ENCODE data around the gene TMEM181. TPM values are rescaled to one million over a fixed set of nuclear protein-coding genes. Genes with fewer than 3 reads are reported as not detected.
A peak's percentile ranks its signal among the peaks of the same experiment; 100 is the strongest.

Gene TMEM181, protein sequence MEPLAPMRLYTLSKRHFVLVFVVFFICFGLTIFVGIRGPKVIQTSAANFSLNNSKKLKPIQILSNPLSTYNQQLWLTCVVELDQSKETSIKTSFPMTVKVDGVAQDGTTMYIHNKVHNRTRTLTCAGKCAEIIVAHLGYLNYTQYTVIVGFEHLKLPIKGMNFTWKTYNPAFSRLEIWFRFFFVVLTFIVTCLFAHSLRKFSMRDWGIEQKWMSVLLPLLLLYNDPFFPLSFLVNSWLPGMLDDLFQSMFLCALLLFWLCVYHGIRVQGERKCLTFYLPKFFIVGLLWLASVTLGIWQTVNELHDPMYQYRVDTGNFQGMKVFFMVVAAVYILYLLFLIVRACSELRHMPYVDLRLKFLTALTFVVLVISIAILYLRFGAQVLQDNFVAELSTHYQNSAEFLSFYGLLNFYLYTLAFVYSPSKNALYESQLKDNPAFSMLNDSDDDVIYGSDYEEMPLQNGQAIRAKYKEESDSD
- total RNA-seq (ENCODE audit: low replicate concordance), result 20.8 and 27.3 TPM in 2 replicates

DNA sequence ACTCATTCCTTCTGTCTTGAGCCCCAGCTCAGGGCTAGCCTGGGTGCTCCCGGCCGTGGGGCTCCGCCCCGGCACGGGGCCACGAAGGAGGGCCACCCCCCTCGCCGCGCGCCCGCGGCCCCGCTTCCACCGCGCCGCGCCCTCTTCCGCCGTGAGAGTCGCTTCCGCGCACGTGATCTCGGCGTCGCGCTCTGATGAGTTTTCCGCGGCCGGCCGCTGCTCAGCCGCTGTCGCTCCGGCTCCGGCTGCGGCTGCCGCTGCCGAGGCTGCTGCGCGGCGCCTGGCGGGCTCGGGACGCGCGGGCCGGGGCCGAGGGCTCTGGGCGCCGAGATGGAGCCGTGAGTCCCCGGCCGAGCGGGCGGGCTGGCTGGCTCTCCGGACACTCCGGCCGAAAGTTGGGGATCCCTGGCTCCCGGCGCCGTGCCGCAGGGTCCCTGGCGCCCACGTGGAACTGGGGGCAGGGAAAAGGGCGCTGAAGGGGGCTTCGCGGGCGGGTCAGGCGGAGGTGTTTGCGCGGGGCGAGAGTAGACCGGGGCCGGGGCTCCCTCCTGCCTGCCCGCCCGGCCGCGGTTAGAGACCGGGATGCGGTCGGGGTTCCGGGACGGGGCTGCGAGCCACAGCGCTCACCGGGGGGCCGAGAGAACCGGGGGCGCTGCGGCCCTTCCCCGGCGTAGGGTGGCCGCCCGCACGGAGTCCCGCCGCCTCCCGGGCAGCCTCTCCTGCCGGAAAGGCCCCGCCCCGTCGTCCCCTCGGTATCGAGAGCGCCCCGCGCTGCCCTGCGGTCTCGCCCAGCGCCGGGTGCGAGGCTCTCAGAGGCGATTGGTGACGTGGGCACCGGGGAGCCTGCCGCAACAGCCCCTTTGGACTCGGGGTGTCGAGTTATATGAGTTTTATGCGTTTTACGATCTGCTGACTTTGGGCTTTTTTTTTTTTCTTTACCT lies at the start of gene TMEM181:
Gene TMEM181, plus strand, starts transcription at position 197 of the 941 bp plus-strand sequence. Its CDS starts 134 bp downstream, at position 331.
- H3K27me3 ChIP-seq, result no peaks in the 10 kb centered on the region
- peak within 1 kb of the TSS; percentile 93 for H2AFZ ChIP-seq (replicated peaks)
- peak within 1 kb of the TSS; percentile 92 for H3K4me2 ChIP-seq
- no peak within 1 kb of the TSS for H3K27ac ChIP-seq
- H3K9me3 ChIP-seq (ENCODE audit: low read depth), result no peaks in the 10 kb centered on the region
- DNase-seq (ENCODE audit: low spot score), result peak; percentile 92
- peaks cover 17% of the 10 kb centered on the region for H3F3A ChIP-seq (ENCODE audit: low read depth)
- no peaks in the 10 kb centered on the region for H3K36me3 ChIP-seq
- Mint-ChIP-seq H3K4me3 (peak within 1 kb of the TSS; percentile 94), H3K27ac (peak within 1 kb of the TSS; percentile 66), H3K9me3 (no peaks in the 10 kb centered on the region), H3K27me3 (ENCODE audit: insufficient read depth, low read depth) (no peaks in the 10 kb centered on the region), H3K4me1 (peaks cover 30% of the 10 kb centered on the region), H3K36me3 (no peaks in the 10 kb centered on the region)
- TF ChIP-seq, protein P1, sequence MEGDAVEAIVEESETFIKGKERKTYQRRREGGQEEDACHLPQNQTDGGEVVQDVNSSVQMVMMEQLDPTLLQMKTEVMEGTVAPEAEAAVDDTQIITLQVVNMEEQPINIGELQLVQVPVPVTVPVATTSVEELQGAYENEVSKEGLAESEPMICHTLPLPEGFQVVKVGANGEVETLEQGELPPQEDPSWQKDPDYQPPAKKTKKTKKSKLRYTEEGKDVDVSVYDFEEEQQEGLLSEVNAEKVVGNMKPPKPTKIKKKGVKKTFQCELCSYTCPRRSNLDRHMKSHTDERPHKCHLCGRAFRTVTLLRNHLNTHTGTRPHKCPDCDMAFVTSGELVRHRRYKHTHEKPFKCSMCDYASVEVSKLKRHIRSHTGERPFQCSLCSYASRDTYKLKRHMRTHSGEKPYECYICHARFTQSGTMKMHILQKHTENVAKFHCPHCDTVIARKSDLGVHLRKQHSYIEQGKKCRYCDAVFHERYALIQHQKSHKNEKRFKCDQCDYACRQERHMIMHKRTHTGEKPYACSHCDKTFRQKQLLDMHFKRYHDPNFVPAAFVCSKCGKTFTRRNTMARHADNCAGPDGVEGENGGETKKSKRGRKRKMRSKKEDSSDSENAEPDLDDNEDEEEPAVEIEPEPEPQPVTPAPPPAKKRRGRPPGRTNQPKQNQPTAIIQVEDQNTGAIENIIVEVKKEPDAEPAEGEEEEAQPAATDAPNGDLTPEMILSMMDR (IDR thresholded peaks at IDR 0.05), result peak; percentile 9
- TF ChIP-seq EZH2phosphoT487 (IDR thresholded peaks at IDR 0.05), result no peak
- H3K4me1 ChIP-seq, result no peaks in the 10 kb centered on the region
- H3K9ac ChIP-seq, result peak within 1 kb of the TSS; percentile 63
- H3K4me3 ChIP-seq, result peak within 1 kb of the TSS; percentile 90
- peaks cover 44% of the 10 kb centered on the region for H4K20me1 ChIP-seq (ENCODE audit: low read depth)
- H3K79me2 ChIP-seq (ENCODE audit: low read depth), result peaks cover 51% of the 10 kb centered on the region

DNA sequence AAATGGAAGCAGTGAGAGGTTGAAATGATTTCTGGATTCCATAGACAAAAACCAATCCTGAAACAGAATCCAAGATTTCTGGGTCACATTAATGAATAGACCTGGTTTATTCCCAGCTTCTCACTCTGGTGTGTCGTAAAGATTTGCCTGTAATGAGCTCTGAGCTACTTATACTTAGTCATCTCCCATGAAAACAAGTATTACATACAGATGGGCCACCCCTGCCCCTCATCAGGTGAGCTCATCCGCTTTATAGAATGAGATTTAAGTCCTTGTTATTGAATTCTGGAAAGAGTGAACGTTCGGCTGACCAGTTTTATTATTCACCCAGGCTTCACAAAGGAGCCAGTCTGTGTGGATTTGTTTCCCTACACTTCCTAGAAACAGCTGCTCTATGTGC lies 47.1 kb upstream of the TMEM181 start:
- TF ChIP-seq, protein P1 (IDR thresholded peaks at IDR 0.05), result no peak
- no peak for TF ChIP-seq EZH2phosphoT487 (IDR thresholded peaks at IDR 0.05)
- no peak for TF ChIP-seq EZH2 (IDR thresholded peaks at IDR 0.05)
- peaks cover 2% of the 10 kb centered on the region for H3K27me3 Mint-ChIP-seq (ENCODE audit: insufficient read depth, low read depth)
- no peaks in the 10 kb centered on the region for H3K9me3 Mint-ChIP-seq
- Histone ChIP-seq H3K4me3 (no peak overlapping the region), H3K27ac (no peak overlapping the region), H3F3A (ENCODE audit: low read depth) (no peaks in the 10 kb centered on the region), H4K20me1 (ENCODE audit: low read depth) (no peaks in the 10 kb centered on the region), H3K9me3 (ENCODE audit: low read depth) (no peaks in the 10 kb centered on the region), H3K36me3 (no peaks in the 10 kb centered on the region), H3K4me1 (peaks cover 4% of the 10 kb centered on the region), H3K4me2 (no peak overlapping the region), H2AFZ (replicated peaks) (no peak overlapping the region), H3K9ac (no peak overlapping the region), H3K79me2 (ENCODE audit: low read depth) (no peaks in the 10 kb centered on the region), H3K27me3 (no peaks in the 10 kb centered on the region)
- peaks cover 11% of the 10 kb centered on the region for H3K36me3 Mint-ChIP-seq
- no peak overlapping the region for H3K27ac Mint-ChIP-seq
- no peak overlapping the region for H3K4me3 Mint-ChIP-seq
- H3K4me1 Mint-ChIP-seq, result peaks cover 6% of the 10 kb centered on the region
- DNase-seq (ENCODE audit: low spot score), result no peak

DNA sequence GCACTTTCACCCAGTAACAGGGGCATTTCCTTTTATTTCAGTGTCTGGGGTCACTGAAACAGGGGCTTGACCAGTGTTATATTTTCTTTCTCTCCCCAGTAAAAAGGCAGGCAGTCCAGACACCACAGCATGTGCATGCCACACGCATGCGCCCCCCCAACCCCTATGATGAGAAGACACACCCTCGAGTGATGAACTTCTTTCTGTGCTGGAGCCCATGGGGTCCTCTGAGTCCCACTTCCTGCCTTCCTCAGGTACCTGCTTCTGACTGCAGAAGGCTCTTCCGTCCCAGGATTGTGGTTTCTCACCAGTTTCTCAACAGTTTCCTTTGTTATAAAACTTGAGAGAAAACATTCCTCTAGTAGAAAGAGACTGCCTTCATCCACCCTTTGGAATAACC lies 45.7 kb upstream of the TMEM181 start:
- H3K27ac Mint-ChIP-seq, result no peak overlapping the region
- no peak overlapping the region for H3K4me3 Mint-ChIP-seq
- no peak for TF ChIP-seq EZH2phosphoT487 (IDR thresholded peaks at IDR 0.05)
- TF ChIP-seq, protein P1 (IDR thresholded peaks at IDR 0.05), result no peak
- no peak for TF ChIP-seq EZH2 (IDR thresholded peaks at IDR 0.05)
- H3K4me1 Mint-ChIP-seq, result peaks cover 14% of the 10 kb centered on the region
- H3K27me3 ChIP-seq, result no peaks in the 10 kb centered on the region
- H3F3A ChIP-seq (ENCODE audit: low read depth), result peaks cover 4% of the 10 kb centered on the region
- DNase-seq (ENCODE audit: low spot score), result no peak
- no peaks in the 10 kb centered on the region for H3K79me2 ChIP-seq (ENCODE audit: low read depth)
- H4K20me1 ChIP-seq (ENCODE audit: low read depth), result no peaks in the 10 kb centered on the region
- no peak overlapping the region for H3K4me2 ChIP-seq
- H3K9ac ChIP-seq, result no peak overlapping the region
- H3K9me3 Mint-ChIP-seq, result no peaks in the 10 kb centered on the region
- peaks cover 11% of the 10 kb centered on the region for H3K36me3 Mint-ChIP-seq
- H3K4me1 ChIP-seq, result peaks cover 12% of the 10 kb centered on the region
- H3K27ac ChIP-seq, result no peak overlapping the region
- H3K9me3 ChIP-seq (ENCODE audit: low read depth), result no peaks in the 10 kb centered on the region
- H3K36me3 ChIP-seq, result no peaks in the 10 kb centered on the region
- H3K27me3 Mint-ChIP-seq (ENCODE audit: insufficient read depth, low read depth), result peaks cover 2% of the 10 kb centered on the region
- no peak overlapping the region for H2AFZ ChIP-seq (replicated peaks)
- no peak overlapping the region for H3K4me3 ChIP-seq
